HL-60 (cell line): Measurements from ENCODE around the gene PRPF18.

Experiments used
- CTCF ChIP-seq: IDR thresholded peaks from one replicate; pipeline ENCODE4 v1.5.1; 2011; ENCODE audit warnings: low read length, control low read depth, inconsistent platforms; ENCODE audit not compliant: insufficient read depth
- GABPA ChIP-seq: IDR thresholded peaks from 2 replicates; pipeline ENCODE4 v1.6.1; 2012; ENCODE audit warnings: low read depth
- POLR2AphosphoS5 ChIP-seq: IDR thresholded peaks from 2 replicates; pipeline ENCODE4 v1.6.1; 2012; ENCODE audit warnings: low read depth
- SPI1 ChIP-seq: IDR thresholded peaks from 2 replicates; pipeline ENCODE4 v1.6.1; 2012; ENCODE audit warnings: low read depth, mild to moderate bottlenecking, borderline replicate concordance
- TF ChIP-seq, protein P1 (sequence below): IDR thresholded peaks from 2 replicates; pipeline ENCODE4 v1.6.1; 2012; ENCODE audit warnings: low read depth; ENCODE audit not compliant: insufficient replicate concordance

DNA sequence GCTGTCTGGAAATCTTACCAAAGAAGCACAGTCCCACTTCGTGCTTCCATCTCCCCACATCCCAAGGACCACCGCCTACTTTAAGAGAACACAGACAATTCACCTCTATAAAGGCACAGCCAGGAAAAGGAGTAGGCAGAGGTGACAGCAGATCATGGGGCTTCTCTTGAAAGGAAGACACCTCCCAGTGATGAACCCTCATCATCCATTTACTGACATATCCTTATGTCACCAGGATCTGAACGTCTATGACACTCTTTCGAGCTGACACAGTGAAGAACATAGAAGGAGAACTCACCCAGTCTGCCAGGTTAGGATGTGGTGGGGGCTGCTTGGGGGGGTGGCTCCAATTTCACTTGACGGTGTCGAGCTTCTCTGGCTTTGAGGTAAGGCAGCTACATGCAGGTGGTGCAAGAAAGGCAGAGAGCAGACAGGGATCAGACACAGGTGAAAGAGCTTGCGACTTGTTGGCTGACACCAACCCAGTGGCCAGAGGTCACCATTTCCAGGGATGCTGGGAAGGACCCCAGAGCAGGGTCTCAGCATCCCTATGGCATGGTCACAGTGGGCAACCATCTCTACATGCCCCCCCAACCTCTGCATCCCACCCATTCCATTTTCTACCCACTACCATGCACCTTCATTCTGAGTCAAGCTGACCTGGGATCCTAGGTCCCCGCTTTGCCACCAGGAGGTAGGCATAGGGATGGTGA lies 67.5 kb downstream of the PRPF18 start:
- TF ChIP-seq POLR2AphosphoS5 (no peak), CTCF (no peak), SPI1 (no peak), GABPA (no peak)
- TF ChIP-seq, protein P1, sequence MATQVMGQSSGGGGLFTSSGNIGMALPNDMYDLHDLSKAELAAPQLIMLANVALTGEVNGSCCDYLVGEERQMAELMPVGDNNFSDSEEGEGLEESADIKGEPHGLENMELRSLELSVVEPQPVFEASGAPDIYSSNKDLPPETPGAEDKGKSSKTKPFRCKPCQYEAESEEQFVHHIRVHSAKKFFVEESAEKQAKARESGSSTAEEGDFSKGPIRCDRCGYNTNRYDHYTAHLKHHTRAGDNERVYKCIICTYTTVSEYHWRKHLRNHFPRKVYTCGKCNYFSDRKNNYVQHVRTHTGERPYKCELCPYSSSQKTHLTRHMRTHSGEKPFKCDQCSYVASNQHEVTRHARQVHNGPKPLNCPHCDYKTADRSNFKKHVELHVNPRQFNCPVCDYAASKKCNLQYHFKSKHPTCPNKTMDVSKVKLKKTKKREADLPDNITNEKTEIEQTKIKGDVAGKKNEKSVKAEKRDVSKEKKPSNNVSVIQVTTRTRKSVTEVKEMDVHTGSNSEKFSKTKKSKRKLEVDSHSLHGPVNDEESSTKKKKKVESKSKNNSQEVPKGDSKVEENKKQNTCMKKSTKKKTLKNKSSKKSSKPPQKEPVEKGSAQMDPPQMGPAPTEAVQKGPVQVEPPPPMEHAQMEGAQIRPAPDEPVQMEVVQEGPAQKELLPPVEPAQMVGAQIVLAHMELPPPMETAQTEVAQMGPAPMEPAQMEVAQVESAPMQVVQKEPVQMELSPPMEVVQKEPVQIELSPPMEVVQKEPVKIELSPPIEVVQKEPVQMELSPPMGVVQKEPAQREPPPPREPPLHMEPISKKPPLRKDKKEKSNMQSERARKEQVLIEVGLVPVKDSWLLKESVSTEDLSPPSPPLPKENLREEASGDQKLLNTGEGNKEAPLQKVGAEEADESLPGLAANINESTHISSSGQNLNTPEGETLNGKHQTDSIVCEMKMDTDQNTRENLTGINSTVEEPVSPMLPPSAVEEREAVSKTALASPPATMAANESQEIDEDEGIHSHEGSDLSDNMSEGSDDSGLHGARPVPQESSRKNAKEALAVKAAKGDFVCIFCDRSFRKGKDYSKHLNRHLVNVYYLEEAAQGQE, result no peak
